GM23248 (cell line): ENCODE data around the gene ANGPTL2. TPM values are rescaled to one million over a fixed set of nuclear protein-coding genes. Genes with fewer than 3 reads are reported as not detected.

Experiments used
- DNase-seq: peaks from one replicate; pipeline ENCODE4 v3.0.0-alpha.2; 2015
- H2AFZ ChIP-seq: fragments of 200-600 bp; sonication (generic); 2 replicates; pipeline ENCODE4 v1.6.1; 2016; ENCODE audit warnings: antibody characterized with exemption
- H3F3A ChIP-seq: fragments of 200-600 bp; sonication (generic); 2 replicates; pipeline ENCODE4 v1.6.1; 2016; ENCODE audit warnings: mild to moderate bottlenecking, antibody characterized with exemption, mixed run types; ENCODE audit not compliant: insufficient read depth
- H3K27ac ChIP-seq: fragments of 200-600 bp; sonication (generic); 2 replicates; pipeline ENCODE4 v1.5.1; 2016; ENCODE audit warnings: mild to moderate bottlenecking
- H3K27me3 ChIP-seq: fragments of 200-600 bp; sonication (generic); replicated peaks from 2 replicates; pipeline ENCODE4 v1.6.1; 2016; ENCODE audit warnings: mild to moderate bottlenecking; ENCODE audit not compliant: insufficient read depth
- H3K36me3 ChIP-seq: fragments of 200-600 bp; sonication (generic); 2 replicates; pipeline ENCODE4 v1.6.1; 2016; ENCODE audit warnings: low read depth, mild to moderate bottlenecking
- H3K4me1 ChIP-seq: fragments of 200-600 bp; sonication (generic); 2 replicates; pipeline ENCODE4 v1.6.1; 2016; ENCODE audit warnings: mild to moderate bottlenecking; ENCODE audit not compliant: insufficient read depth
- H3K4me2 ChIP-seq: fragments of 200-600 bp; sonication (generic); one replicate; pipeline ENCODE4 v1.6.1; 2016; ENCODE audit warnings: mild to moderate bottlenecking; ENCODE audit not compliant: unreplicated experiment
- H3K4me3 ChIP-seq: fragments of 200-600 bp; sonication (generic); 2 replicates; pipeline ENCODE4 v1.5.1; 2016; ENCODE audit warnings: mild to moderate bottlenecking
- H3K79me2 ChIP-seq: fragments of 200-600 bp; sonication (generic); 2 replicates; pipeline ENCODE4 v1.6.1; 2016; ENCODE audit warnings: mild to moderate bottlenecking; ENCODE audit not compliant: insufficient read depth
- H3K9ac ChIP-seq: fragments of 200-600 bp; sonication (generic); 2 replicates; pipeline ENCODE4 v1.6.1; 2016; ENCODE audit warnings: mild to moderate bottlenecking
- H3K9me2 ChIP-seq: fragments of 200-600 bp; sonication (generic); 2 replicates; pipeline ENCODE4 v1.6.1; 2016; ENCODE audit warnings: mixed run types, mild to moderate bottlenecking, moderate library complexity; ENCODE audit not compliant: insufficient read depth
- H3K9me3 ChIP-seq: fragments of 200-600 bp; sonication (generic); one replicate; pipeline ENCODE4 v1.6.1; 2017; ENCODE audit warnings: low read depth
- H4K20me1 ChIP-seq: fragments of 200-600 bp; sonication (generic); 2 replicates; pipeline ENCODE4 v1.6.0; 2016; ENCODE audit not compliant: insufficient read depth
- EZH2 ChIP-seq: fragments of 200-600 bp; sonication (generic); IDR thresholded peaks from 2 replicates; pipeline ENCODE4 v1.6.1; 2018; ENCODE audit warnings: antibody characterized with exemption, mild to moderate bottlenecking; ENCODE audit not compliant: insufficient read depth, poor library complexity, severe bottlenecking
- EZH2phosphoT487 ChIP-seq: fragments of 200-600 bp; sonication (generic); IDR thresholded peaks from 2 replicates; pipeline ENCODE4 v1.6.1; 2018; ENCODE audit warnings: antibody characterized with exemption, moderate library complexity, mild to moderate bottlenecking, low read depth; ENCODE audit not compliant: insufficient read depth
- WGBS, 2 experiments: methylation state at CpG; one replicate each; pipeline ENCODE4 v1.1.6; 2015 to 2017; ENCODE audit warnings: low lambda C conversion rate in 2 of 2, low coverage in 1 of 2; ENCODE audit errors: missing lambda C conversion rate in 2 of 2; 5-methylcytosine and 5-hydroxymethylcytosine counted together
- in situ Hi-C: fragments of 300-500 bp; cut with MboI; formaldehyde crosslinking; loops from 2 replicates; pipeline ENCODE4 v1.15.0; 2020
- polyA plus RNA-seq: library from polyadenylated mRNA; unstranded; fragments of >200 nt; fragmentation: Nextera tagmentation; extraction: Ambion mirVana; gene quantifications from 2 replicates; pipeline ENCODE4 v1.2.1, GENCODE V29; 2016
- total RNA-seq: library from RNA; depleted of rRNA; stranded (reverse); fragments of >200 nt; shearing (Covaris generic); gene quantifications from 2 replicates; pipeline ENCODE4 v1.2.3, GENCODE V29; 2014

The ANGPTL2 gene
- total and polyA plus RNA-seq, 2 experiments from 2014 or later = 8.8 to 12.3 TPM

DNA sequence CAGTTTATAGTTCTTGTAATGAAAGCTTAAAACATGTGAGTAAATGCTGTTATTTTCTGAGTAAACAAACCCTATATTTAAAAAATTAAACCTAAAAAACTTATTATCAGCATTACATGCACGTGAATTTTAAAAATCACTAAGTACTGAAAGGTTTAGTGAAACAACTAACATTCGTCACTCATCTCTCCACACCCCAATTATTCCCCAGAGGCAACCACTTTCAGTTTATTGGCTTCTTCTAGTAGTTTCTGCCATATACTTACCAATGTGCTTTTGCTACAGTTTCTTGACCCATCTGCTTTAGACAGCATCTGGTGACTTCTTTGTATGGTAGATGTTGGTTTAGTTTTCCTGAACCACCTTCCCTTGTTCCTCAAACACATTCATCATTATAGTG lies 58.1 kb downstream of the ANGPTL2 start:
- Histone ChIP-seq H3F3A (peaks cover 18% of the 10 kb centered on the region), H3K27me3 (no peaks in the 10 kb centered on the region), H3K79me2 (no peaks in the 10 kb centered on the region), H3K9me2 (no peaks in the 10 kb centered on the region), H2AFZ (no peak overlapping the region), H3K9ac (no peak overlapping the region), H3K4me1 (peaks cover 16% of the 10 kb centered on the region), H4K20me1 (no peaks in the 10 kb centered on the region), H3K4me3 (no peak overlapping the region), H3K4me2 (no peak overlapping the region), H3K27ac (no peak overlapping the region), H3K9me3 (no peaks in the 10 kb centered on the region), H3K36me3 (no peaks in the 10 kb centered on the region)
- WGBS, 2 experiments = 56 to 74% methylated on average over 2 of the region's 2 CpGs
- DNase-seq = no peak
- TF ChIP-seq EZH2 (no peak), EZH2phosphoT487 (no peak)
- in situ Hi-C loops = no loop called here

DNA sequence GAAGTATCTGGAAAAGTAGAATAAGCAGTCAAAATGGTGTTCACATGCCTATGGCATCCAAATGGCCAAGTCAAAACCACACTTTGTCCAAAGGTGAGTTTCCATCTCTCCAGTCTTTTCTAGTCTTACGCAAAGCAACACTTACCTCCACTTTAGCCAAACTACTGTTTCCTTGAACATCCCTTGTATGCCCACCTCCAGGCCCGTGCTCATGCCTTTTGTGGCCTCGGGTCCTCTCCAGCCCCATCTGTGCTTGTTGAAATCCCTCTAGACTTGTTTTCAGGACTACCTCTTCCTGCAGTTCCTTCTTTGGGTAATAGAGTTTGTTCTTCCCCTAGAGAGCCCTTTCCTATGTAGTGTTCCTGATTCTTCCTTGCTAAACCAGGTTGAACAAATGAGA lies 61.0 kb downstream of the ANGPTL2 start:
- no peak overlapping the region for H3K4me3 ChIP-seq
- H3K79me2 ChIP-seq = no peaks in the 10 kb centered on the region
- H2AFZ ChIP-seq = no peak overlapping the region
- 92 to 97% methylated on average over 3 of the region's 3 CpGs for WGBS, 2 experiments
- H3K36me3 ChIP-seq = no peaks in the 10 kb centered on the region
- in situ Hi-C loops = no loop called here
- peaks cover 20% of the 10 kb centered on the region for H3F3A ChIP-seq
- no peaks in the 10 kb centered on the region for H4K20me1 ChIP-seq
- no peak for TF ChIP-seq EZH2phosphoT487
- TF ChIP-seq EZH2 = no peak
- H3K27ac ChIP-seq = no peak overlapping the region
- no peaks in the 10 kb centered on the region for H3K27me3 ChIP-seq
- H3K9ac ChIP-seq = no peak overlapping the region
- no peaks in the 10 kb centered on the region for H3K9me2 ChIP-seq
- H3K4me2 ChIP-seq = no peak overlapping the region
- no peaks in the 10 kb centered on the region for H3K9me3 ChIP-seq
- DNase-seq = no peak
- H3K4me1 ChIP-seq = peaks cover 24% of the 10 kb centered on the region

DNA sequence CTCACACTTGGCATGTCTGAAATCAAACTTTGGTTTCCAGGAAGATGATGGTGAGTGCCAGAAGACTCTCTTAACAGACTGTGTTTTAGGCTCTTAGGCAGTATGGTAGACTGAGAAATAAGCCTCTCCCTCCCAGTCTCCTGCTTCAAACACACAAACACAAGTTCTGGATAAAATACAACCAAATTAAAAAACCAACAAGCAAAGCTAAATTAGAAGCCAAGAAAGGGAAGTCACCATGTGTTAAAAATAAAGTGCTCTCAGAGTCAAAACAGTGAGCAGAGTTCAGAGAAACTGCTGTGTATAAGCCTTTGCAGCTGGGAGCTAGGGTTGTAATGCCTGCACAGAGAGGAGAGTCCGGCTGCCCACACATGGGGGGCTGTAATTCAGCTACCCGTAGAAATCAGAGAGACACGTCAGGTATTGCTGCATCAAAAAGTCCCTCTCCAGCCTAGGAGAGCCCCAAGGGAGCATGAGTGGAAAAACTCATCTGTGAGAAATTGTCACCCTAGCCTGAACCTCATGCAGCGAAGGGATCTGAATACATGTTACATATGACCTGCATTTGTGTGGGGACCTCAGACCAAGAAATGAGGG lies 62.6 kb downstream of the ANGPTL2 start:
- Histone ChIP-seq H3K9ac (no peak overlapping the region), H3F3A (peaks cover 12% of the 10 kb centered on the region), H3K9me3 (no peaks in the 10 kb centered on the region), H4K20me1 (no peaks in the 10 kb centered on the region), H3K27ac (no peak overlapping the region), H3K9me2 (no peaks in the 10 kb centered on the region), H3K27me3 (no peaks in the 10 kb centered on the region), H3K79me2 (no peaks in the 10 kb centered on the region), H3K4me3 (no peak overlapping the region), H2AFZ (no peak overlapping the region), H3K4me1 (peaks cover 17% of the 10 kb centered on the region), H3K4me2 (no peak overlapping the region), H3K36me3 (no peaks in the 10 kb centered on the region)
- DNase-seq = no peak
- in situ Hi-C loops = no loop called here
- TF ChIP-seq EZH2 (no peak), EZH2phosphoT487 (no peak)
- WGBS, 2 experiments = 57 to 74% methylated on average over 4 of the region's 4 CpGs

DNA sequence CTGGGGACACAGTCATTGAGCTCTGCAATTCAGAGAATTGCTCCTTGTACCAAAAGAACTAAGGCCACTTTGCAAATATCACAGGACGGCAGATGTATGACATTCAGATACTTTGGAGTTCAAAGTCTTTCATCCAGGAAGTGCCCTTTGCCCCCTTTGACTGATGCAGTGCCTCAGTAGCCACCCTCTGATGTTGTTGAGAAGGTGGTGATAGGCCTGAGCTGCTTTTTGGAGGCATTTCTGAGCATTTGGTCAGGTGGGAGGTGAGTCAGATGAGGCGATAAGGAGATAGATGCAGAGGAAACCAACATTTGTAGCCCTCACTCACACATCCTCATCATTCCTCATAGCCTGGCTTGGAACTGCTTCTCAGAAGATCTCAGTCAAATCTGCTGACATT lies 63.4 kb downstream of the ANGPTL2 start:
- Histone ChIP-seq H2AFZ (no peak overlapping the region), H3K27ac (peak overlapping the region; percentile 24; the same call in 1 of the 2 replicates), H3K9ac (no peak overlapping the region), H3K4me1 (peaks cover 17% of the 10 kb centered on the region), H3K9me3 (no peaks in the 10 kb centered on the region), H3K9me2 (no peaks in the 10 kb centered on the region), H3K79me2 (no peaks in the 10 kb centered on the region), H3K4me3 (no peak overlapping the region), H3F3A (peaks cover 12% of the 10 kb centered on the region), H3K4me2 (no peak overlapping the region), H3K27me3 (no peaks in the 10 kb centered on the region), H3K36me3 (no peaks in the 10 kb centered on the region), H4K20me1 (no peaks in the 10 kb centered on the region)
- DNase-seq = no peak
- in situ Hi-C loops = no loop called here
- WGBS, 2 experiments = 82 to 84% methylated on average over 2 of the region's 2 CpGs
- TF ChIP-seq EZH2phosphoT487 (no peak), EZH2 (no peak)
